Measurements from ENCODE around the gene TMEM94. TPM values are rescaled to one million over a fixed set of nuclear protein-coding genes. Genes with fewer than 3 reads are reported as not detected.

The TMEM94 gene
- total and polyA plus RNA-seq, 2 of the 8 experiments (the other 6 are each of a cell fraction or from before 2014, with no cell fraction given) = 54.8 to 69.9 TPM

DNA sequence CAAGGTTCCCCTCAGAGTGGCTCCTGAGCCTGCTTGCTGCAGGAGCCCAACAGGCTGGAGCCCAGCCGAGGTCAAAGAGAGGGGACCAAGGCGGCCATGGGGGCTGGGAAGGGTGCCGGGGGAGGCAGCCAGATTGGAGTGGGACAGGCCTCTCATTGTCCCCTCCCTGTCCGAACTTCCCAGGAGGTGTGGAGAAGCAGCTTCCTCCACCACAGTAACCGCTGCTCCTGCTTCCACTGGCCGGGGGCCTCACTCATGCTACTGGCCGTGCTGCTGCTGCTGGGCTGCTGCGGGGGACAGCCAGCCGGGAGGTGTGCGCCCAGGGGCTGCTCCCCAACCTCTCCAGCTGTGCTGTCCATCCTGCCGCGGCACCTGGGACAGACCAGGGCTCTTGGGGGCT is 29.3 kb downstream of the TMEM94 start (continued):
- no peak for TF ChIP-seq E2F6 (IDR thresholded peaks at IDR 0.05)
- TF ChIP-seq TCF12 (IDR thresholded peaks at IDR 0.05; ENCODE audit: low read depth, low read length) = no peak
- TF ChIP-seq, protein P1, sequence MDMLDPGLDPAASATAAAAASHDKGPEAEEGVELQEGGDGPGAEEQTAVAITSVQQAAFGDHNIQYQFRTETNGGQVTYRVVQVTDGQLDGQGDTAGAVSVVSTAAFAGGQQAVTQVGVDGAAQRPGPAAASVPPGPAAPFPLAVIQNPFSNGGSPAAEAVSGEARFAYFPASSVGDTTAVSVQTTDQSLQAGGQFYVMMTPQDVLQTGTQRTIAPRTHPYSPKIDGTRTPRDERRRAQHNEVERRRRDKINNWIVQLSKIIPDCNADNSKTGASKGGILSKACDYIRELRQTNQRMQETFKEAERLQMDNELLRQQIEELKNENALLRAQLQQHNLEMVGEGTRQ (IDR thresholded peaks at IDR 0.05; ENCODE audit: low read length) = no peak
- no peak for TF ChIP-seq PHF8 (conservative IDR thresholded peaks at IDR 0.05; ENCODE audit: low read depth, low read length)
- no peak for TF ChIP-seq RXRA (IDR thresholded peaks at IDR 0.05; ENCODE audit: insufficient read depth, low read depth, low read length)
- TF ChIP-seq EZH2 (IDR thresholded peaks at IDR 0.05; ENCODE audit: low read depth, low read length, severe bottlenecking) = no peak
- TF ChIP-seq, protein P2, sequence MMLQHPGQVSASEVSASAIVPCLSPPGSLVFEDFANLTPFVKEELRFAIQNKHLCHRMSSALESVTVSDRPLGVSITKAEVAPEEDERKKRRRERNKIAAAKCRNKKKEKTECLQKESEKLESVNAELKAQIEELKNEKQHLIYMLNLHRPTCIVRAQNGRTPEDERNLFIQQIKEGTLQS (IDR thresholded peaks at IDR 0.05; ENCODE audit: insufficient read depth, low read depth, low read length) = no peak
- no peak for TF ChIP-seq SRF (IDR thresholded peaks at IDR 0.05; ENCODE audit: low read depth, low read length)
- TF ChIP-seq, protein P3, sequence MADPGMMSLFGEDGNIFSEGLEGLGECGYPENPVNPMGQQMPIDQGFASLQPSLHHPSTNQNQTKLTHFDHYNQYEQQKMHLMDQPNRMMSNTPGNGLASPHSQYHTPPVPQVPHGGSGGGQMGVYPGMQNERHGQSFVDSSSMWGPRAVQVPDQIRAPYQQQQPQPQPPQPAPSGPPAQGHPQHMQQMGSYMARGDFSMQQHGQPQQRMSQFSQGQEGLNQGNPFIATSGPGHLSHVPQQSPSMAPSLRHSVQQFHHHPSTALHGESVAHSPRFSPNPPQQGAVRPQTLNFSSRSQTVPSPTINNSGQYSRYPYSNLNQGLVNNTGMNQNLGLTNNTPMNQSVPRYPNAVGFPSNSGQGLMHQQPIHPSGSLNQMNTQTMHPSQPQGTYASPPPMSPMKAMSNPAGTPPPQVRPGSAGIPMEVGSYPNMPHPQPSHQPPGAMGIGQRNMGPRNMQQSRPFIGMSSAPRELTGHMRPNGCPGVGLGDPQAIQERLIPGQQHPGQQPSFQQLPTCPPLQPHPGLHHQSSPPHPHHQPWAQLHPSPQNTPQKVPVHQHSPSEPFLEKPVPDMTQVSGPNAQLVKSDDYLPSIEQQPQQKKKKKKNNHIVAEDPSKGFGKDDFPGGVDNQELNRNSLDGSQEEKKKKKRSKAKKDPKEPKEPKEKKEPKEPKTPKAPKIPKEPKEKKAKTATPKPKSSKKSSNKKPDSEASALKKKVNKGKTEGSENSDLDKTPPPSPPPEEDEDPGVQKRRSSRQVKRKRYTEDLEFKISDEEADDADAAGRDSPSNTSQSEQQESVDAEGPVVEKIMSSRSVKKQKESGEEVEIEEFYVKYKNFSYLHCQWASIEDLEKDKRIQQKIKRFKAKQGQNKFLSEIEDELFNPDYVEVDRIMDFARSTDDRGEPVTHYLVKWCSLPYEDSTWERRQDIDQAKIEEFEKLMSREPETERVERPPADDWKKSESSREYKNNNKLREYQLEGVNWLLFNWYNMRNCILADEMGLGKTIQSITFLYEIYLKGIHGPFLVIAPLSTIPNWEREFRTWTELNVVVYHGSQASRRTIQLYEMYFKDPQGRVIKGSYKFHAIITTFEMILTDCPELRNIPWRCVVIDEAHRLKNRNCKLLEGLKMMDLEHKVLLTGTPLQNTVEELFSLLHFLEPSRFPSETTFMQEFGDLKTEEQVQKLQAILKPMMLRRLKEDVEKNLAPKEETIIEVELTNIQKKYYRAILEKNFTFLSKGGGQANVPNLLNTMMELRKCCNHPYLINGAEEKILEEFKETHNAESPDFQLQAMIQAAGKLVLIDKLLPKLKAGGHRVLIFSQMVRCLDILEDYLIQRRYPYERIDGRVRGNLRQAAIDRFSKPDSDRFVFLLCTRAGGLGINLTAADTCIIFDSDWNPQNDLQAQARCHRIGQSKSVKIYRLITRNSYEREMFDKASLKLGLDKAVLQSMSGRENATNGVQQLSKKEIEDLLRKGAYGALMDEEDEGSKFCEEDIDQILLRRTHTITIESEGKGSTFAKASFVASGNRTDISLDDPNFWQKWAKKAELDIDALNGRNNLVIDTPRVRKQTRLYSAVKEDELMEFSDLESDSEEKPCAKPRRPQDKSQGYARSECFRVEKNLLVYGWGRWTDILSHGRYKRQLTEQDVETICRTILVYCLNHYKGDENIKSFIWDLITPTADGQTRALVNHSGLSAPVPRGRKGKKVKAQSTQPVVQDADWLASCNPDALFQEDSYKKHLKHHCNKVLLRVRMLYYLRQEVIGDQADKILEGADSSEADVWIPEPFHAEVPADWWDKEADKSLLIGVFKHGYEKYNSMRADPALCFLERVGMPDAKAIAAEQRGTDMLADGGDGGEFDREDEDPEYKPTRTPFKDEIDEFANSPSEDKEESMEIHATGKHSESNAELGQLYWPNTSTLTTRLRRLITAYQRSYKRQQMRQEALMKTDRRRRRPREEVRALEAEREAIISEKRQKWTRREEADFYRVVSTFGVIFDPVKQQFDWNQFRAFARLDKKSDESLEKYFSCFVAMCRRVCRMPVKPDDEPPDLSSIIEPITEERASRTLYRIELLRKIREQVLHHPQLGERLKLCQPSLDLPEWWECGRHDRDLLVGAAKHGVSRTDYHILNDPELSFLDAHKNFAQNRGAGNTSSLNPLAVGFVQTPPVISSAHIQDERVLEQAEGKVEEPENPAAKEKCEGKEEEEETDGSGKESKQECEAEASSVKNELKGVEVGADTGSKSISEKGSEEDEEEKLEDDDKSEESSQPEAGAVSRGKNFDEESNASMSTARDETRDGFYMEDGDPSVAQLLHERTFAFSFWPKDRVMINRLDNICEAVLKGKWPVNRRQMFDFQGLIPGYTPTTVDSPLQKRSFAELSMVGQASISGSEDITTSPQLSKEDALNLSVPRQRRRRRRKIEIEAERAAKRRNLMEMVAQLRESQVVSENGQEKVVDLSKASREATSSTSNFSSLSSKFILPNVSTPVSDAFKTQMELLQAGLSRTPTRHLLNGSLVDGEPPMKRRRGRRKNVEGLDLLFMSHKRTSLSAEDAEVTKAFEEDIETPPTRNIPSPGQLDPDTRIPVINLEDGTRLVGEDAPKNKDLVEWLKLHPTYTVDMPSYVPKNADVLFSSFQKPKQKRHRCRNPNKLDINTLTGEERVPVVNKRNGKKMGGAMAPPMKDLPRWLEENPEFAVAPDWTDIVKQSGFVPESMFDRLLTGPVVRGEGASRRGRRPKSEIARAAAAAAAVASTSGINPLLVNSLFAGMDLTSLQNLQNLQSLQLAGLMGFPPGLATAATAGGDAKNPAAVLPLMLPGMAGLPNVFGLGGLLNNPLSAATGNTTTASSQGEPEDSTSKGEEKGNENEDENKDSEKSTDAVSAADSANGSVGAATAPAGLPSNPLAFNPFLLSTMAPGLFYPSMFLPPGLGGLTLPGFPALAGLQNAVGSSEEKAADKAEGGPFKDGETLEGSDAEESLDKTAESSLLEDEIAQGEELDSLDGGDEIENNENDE (IDR thresholded peaks at IDR 0.05; ENCODE audit: insufficient replicate concordance, low read length) = no peak

All from H1 (cell line).